IPS-18a (cell line): ENCODE measurements around the gene CLDN9.

Experiments used
- H3K27ac ChIP-seq: one replicate; pipeline ENCODE4 v1.5.1; 2013; ENCODE audit warnings: low read length
- H3K27me3 ChIP-seq: one replicate; pipeline ENCODE4 v1.6.1; 2013; ENCODE audit warnings: mild to moderate bottlenecking, low read length; ENCODE audit not compliant: control insufficient read depth, insufficient read depth
- H3K36me3 ChIP-seq: one replicate; pipeline ENCODE4 v1.6.1; 2013; ENCODE audit warnings: low read depth, low read length; ENCODE audit not compliant: control insufficient read depth
- H3K4me1 ChIP-seq: one replicate; pipeline ENCODE4 v1.6.1; 2013; ENCODE audit warnings: low read depth, low read length; ENCODE audit not compliant: control insufficient read depth
- H3K4me3 ChIP-seq: one replicate; pipeline ENCODE4 v1.5.1; 2013; ENCODE audit warnings: low read length
- H3K9ac ChIP-seq: one replicate; pipeline ENCODE4 v1.6.1; 2013; ENCODE audit warnings: mild to moderate bottlenecking, low read length, moderate library complexity
- H3K9me3 ChIP-seq: one replicate; pipeline ENCODE4 v1.6.1; 2013; ENCODE audit warnings: low read depth, low read length; ENCODE audit not compliant: control insufficient read depth

The CLDN9 gene

DNA sequence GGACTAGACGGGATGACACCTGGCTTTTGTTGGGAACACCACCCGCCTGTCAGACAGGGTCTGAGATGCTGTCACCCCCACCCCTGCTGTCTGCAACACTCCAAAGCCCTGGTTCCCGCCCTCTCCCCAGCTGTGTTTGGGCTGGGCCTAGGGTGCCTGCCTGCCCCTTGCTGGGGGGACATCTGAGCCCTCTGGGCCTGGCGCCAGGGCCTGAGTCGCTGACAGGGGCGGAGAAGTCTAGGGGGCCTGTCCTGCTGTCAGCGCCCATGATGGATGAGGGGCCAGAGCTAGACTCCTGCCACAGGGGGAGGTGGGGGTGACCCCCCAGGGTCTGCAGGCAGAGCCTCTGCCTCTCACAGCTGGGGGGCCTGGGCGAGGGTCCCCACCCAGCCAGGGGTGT is 24.9 kb upstream of the CLDN9 start:
- no peaks in the 10 kb centered on the region for H3K36me3 ChIP-seq
- H3K27me3 ChIP-seq = no peaks in the 10 kb centered on the region
- H3K9me3 ChIP-seq = no peaks in the 10 kb centered on the region
- H3K4me1 ChIP-seq = peaks cover 8% of the 10 kb centered on the region
- no peak overlapping the region for H3K4me3 ChIP-seq
- H3K27ac ChIP-seq = no peak overlapping the region
- H3K9ac ChIP-seq = no peak overlapping the region

- H3K4me3 ChIP-seq = no peak overlapping the region
- H3K4me1 ChIP-seq = peaks cover 8% of the 10 kb centered on the region
- no peaks in the 10 kb centered on the region for H3K27me3 ChIP-seq
- no peak overlapping the region for H3K27ac ChIP-seq
- H3K9ac ChIP-seq = no peak overlapping the region
- no peaks in the 10 kb centered on the region for H3K36me3 ChIP-seq
- H3K9me3 ChIP-seq = no peaks in the 10 kb centered on the region
Measured at GRCh38 chr16:2988590-2989099, 24.1 kb upstream of the CLDN9 start.

DNA sequence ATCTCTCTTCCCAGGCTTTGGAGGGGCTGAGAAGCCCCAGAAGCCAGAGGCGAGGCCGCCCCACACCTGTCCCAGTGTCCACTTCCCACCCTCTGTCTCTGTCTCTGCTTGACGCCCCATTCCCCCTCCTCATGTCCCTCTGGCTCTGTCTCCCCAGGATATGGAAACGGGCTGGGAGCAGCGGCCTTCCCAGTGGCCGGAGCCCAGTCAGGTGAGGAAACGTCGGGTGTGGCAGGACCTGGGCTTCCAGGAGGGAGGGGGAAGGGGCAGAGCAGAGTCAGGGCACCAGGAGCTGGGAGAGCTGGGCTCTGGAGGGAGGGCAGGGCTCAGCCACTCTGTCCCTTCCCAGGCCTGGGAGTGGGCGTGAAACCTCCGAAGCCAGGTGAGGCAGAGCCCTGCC is 21.8 kb upstream of the CLDN9 start:
- no peaks in the 10 kb centered on the region for H3K9me3 ChIP-seq
- no peak overlapping the region for H3K27ac ChIP-seq
- H3K36me3 ChIP-seq = no peaks in the 10 kb centered on the region
- H3K27me3 ChIP-seq = no peaks in the 10 kb centered on the region
- no peak overlapping the region for H3K9ac ChIP-seq
- no peak overlapping the region for H3K4me3 ChIP-seq
- peaks cover 8% of the 10 kb centered on the region for H3K4me1 ChIP-seq

DNA sequence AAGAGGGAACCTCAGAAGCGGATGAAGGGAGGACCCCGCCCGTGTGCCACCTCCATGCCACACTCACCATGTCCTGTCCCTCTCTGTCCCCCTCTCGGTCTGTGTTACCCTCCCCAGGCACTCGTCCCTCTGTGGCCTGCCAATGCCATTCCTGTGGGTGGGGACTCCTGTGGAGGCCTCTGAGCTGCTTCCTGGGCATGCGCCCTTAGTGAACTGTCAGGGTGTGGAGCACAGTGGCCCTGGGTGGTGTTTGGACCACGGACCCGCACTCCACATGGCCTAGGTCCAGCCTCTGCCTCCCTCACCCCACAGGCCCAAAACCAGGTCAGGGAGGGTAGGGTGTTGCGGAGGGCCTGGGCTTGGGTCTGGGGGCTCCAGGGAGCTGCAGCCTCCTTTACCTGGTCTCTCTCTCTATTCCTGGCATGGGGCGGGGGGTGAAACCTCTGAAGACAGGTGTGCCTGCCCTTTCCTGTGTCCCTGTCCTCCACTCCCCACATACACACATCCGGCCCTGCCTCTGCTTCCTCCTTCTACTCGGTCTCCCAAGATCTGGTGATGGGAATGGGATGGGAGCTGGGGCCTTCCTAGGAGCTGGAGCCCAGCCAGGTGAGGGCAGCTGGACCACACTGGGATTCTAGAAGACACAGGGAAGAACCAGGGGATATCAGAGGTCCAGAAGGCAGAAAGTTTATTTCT is 21.0 kb upstream of the CLDN9 start:
- Histone ChIP-seq H3K36me3 (no peaks in the 10 kb centered on the region), H3K4me3 (no peak overlapping the region), H3K9ac (no peak overlapping the region), H3K9me3 (no peaks in the 10 kb centered on the region), H3K27ac (no peak overlapping the region), H3K27me3 (no peaks in the 10 kb centered on the region), H3K4me1 (peaks cover 8% of the 10 kb centered on the region)

DNA sequence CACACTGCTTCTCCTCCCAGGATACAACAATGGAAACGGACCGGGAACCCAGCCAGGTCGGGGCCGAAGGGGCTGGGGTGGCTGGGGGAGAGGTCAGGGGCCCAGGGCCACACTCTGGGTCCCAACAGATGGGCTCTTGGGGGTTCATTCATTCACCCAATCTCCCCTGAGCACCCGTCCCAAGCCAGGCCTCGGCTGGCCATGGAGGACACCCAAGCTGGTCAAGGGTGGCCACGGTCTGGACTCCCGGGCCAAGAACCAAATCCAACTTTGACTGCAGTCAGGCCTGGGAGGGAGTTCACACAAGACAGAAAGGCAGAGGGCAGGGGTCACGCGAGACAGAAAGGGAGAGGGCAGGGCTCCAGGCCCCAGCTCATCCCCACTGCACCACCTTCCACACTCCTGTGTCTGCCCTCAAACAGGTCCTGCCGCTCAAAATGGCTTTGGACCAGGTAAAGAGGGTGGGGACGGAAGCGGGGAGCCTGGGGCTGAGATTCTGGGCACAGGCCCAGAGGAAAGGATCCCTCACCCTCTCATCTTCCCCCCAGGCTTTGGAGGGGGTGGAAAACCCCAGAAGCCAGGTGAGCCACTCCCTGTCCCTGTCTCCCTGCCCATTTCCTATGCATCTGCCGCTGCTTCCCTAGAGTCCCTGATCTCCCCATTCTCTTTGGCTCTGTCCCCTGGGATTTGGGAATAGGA is 20.2 kb upstream of the CLDN9 start:
- no peaks in the 10 kb centered on the region for H3K36me3 ChIP-seq
- H3K27me3 ChIP-seq = no peaks in the 10 kb centered on the region
- peaks cover 8% of the 10 kb centered on the region for H3K4me1 ChIP-seq
- H3K27ac ChIP-seq = no peak overlapping the region
- H3K9me3 ChIP-seq = no peaks in the 10 kb centered on the region
- no peak overlapping the region for H3K4me3 ChIP-seq
- H3K9ac ChIP-seq = no peak overlapping the region

DNA sequence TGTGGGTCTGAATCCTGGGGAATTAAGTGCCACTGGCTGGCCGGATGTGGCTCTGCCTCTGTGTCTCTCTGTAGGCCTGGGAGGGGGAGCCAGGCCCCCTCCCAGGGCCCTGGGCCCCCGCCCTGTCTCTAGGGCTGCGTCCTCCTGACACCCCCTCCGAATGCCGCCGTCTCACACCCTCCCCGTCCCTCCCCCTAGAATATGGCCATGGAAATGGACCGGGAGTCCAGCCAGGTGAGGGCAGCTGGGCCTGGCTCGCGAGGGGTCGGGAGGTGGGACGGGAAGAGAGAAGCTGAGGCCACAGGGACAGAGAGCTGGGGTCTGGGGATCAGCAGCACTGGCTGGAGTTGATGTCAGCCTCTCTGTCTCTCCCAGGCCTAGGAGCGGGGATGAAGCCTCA is 16.4 kb upstream of the CLDN9 start:
- no peaks in the 10 kb centered on the region for H3K4me1 ChIP-seq
- H3K4me3 ChIP-seq = no peak overlapping the region
- H3K9me3 ChIP-seq = no peaks in the 10 kb centered on the region
- no peak overlapping the region for H3K27ac ChIP-seq
- no peaks in the 10 kb centered on the region for H3K27me3 ChIP-seq
- H3K9ac ChIP-seq = no peak overlapping the region
- H3K36me3 ChIP-seq = no peaks in the 10 kb centered on the region

DNA sequence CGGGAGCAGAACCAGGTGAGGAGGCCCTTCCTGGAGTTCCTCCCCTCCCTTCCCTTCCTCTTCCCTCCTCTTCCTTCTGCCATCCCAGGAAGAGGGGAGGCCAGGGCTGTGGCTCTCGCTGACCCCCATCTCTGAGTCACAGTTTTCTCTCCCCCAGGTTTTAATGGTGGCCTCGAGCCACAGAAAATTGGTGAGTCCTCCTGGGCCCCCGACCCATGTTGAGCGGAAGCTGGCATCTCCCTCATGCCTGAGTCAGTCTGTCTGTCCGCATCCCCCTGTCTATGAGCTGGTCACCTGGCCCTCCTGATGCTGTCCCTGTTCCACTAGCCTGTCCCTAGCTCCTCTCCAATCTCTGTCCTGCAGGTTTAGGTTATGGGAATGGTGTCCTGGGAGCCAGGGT is 12.8 kb upstream of the CLDN9 start:
- H3K27ac ChIP-seq = no peak overlapping the region
- H3K9me3 ChIP-seq = no peaks in the 10 kb centered on the region
- H3K4me3 ChIP-seq = no peak overlapping the region
- H3K36me3 ChIP-seq = no peaks in the 10 kb centered on the region
- no peaks in the 10 kb centered on the region for H3K27me3 ChIP-seq
- H3K4me1 ChIP-seq = no peaks in the 10 kb centered on the region
- H3K9ac ChIP-seq = no peak overlapping the region

GRCh38 chr16:3000540-3000939 is 12.2 kb upstream of the CLDN9 start:
- Histone ChIP-seq H3K27ac (no peak overlapping the region), H3K4me1 (peaks cover under 1% of the 10 kb centered on the region), H3K9me3 (no peaks in the 10 kb centered on the region), H3K27me3 (no peaks in the 10 kb centered on the region), H3K36me3 (no peaks in the 10 kb centered on the region), H3K9ac (no peak overlapping the region), H3K4me3 (no peak overlapping the region)

DNA sequence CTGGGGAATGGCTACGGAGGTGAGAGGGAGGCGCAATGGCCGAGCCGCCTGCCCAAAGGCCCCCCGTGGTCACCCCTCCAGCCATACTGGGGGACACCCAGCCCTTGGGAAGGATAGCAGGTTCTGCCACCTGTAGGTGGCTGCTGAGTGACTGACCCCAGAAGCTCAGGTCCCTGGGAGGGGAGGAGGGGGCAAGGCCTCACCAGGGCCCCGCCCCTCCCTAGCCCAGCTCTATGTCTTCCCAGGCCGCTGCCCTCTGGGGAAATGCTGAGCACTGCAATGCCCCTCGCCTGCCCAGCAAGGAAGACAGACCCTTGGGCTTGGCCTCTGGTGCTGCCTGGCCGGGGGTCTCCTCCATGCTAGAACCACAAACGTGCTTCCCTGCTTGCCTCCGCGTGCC is 11.4 kb upstream of the CLDN9 start:
- H3K36me3 ChIP-seq = no peaks in the 10 kb centered on the region
- H3K4me1 ChIP-seq = peaks cover 6% of the 10 kb centered on the region
- H3K27ac ChIP-seq = no peak overlapping the region
- no peak overlapping the region for H3K4me3 ChIP-seq
- no peaks in the 10 kb centered on the region for H3K27me3 ChIP-seq
- H3K9me3 ChIP-seq = no peaks in the 10 kb centered on the region
- no peak overlapping the region for H3K9ac ChIP-seq

DNA sequence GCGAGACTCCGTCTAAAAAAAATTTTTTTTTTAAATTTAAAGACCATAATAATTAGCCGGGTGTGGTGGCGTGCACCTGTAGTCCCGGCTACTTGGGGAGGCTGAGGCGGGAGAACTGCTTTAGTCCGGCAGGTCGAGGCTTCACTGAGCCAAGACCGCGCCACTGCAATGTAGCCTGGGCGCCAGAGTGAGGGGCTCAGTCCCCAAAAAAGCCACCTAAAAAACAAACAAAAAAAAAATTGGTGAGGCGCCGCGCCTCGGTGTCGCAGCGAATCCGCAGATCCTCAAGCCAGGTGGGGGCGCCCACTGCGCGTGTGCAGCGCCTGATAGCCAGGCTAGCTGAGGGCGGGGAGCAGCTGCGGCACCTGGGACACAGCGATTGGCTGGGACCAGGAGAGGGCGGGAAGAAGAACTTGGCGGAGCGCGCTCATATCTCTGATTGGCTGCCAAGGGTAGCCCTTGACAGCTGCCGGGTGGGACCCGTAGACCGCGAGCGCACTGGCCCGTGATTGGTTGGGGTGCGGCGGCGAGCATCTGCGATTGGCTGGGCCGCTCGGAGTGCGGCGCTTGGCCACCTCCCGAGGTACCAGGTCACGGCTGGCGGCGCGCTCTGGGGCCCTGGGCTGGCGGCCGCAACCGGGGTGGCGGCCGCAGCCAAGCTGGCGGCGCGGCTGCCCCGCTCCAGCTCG is 9.0 kb upstream of the CLDN9 start:
- no peak overlapping the region for H3K4me3 ChIP-seq
- no peaks in the 10 kb centered on the region for H3K36me3 ChIP-seq
- no peaks in the 10 kb centered on the region for H3K9me3 ChIP-seq
- no peak overlapping the region for H3K27ac ChIP-seq
- H3K9ac ChIP-seq = no peak overlapping the region
- no peaks in the 10 kb centered on the region for H3K27me3 ChIP-seq
- peaks cover 27% of the 10 kb centered on the region for H3K4me1 ChIP-seq

- no peak overlapping the region for H3K27ac ChIP-seq
- peaks cover 33% of the 10 kb centered on the region for H3K4me1 ChIP-seq
- H3K4me3 ChIP-seq = no peak overlapping the region
- no peaks in the 10 kb centered on the region for H3K36me3 ChIP-seq
- no peak overlapping the region for H3K9ac ChIP-seq
- no peaks in the 10 kb centered on the region for H3K27me3 ChIP-seq
- no peaks in the 10 kb centered on the region for H3K9me3 ChIP-seq
Measured at GRCh38 chr16:3004319-3004718, 8.4 kb upstream of the CLDN9 start.
